ENCODE results near the gene ATP2C1.

ATP2C1 gene

DNA sequence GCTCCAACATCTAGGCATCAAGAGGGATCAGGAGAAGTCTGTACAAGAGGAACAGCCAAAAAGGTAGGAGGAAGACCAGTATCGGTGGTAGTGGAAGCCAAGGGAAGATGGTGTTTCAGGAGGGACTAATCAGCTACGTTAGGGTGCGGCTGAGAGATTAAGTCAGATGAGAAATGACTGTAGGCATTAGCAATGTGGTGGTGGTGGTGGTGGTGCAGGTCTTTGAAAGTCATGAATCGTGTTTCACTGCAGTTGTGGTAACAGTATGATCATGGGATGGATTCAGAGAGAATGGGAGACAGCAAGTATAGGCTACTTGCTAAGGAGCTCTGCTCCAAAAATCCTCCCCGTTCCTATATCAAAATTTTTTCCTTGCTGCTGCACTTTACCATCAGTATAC, 97.2 kb downstream of the ATP2C1 start:
- DNase-seq (ENCODE audit: low spot score in 2 of 2), result no peak
- Histone ChIP-seq H3K9me3 (no peaks in the 10 kb centered on the region), H3K4me1 (no peaks in the 10 kb centered on the region), H3K4me3 (no peak overlapping the region), H3K27me3 (ENCODE audit: low read depth) (no peaks in the 10 kb centered on the region), H3K36me3 (replicated peaks) (peaks cover 6% of the 10 kb centered on the region)
- in situ Hi-C loops (cut with MboI; ENCODE audit: low sequenced_read_pairs), result no loop called here

DNA sequence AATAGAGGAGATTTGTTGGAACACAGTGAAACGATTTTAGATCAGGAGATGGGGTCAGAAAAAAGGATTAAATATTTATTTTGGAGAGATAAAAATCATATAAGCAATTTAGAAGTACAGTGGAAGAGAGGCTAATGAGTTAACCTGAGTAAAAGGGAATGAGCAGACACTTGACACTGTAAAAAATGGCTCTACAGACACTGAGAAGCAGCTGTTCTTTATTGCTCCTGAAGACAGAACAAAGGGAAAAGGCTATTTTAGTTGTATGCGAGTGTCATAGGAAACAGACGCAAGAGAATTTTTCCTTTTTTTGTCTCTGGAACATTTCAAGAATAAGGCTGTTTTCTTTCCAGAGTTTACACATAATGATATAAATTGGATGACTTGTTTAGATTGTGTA, 98.5 kb downstream of the ATP2C1 start:
- peaks cover 13% of the 10 kb centered on the region for H3K36me3 ChIP-seq (replicated peaks)
- no peaks in the 10 kb centered on the region for H3K27me3 ChIP-seq (ENCODE audit: low read depth)
- in situ Hi-C loops (cut with MboI; ENCODE audit: low sequenced_read_pairs), result no loop called here
- no peaks in the 10 kb centered on the region for H3K4me1 ChIP-seq
- no peak overlapping the region for H3K4me3 ChIP-seq
- H3K9me3 ChIP-seq, result no peaks in the 10 kb centered on the region
- no peak for DNase-seq (ENCODE audit: low spot score in 2 of 2)

DNA sequence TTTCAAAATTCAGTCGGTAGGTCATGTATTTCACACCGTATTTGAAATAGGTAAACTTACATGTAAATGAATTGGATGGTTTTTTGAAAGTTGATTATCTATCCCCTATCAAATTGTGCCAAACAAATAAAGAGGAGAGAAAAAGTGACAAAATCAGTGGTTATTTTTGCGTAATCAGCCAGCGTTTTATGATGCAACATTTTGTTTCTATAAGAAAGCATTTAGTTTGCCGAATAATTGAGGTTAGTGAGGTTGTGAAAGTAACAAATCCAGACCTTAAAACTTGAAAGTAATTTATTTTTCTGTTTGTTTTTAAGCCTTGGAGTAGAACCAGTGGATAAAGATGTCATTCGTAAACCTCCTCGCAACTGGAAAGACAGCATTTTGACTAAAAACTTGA, 103.4 kb downstream of the ATP2C1 start:
- in situ Hi-C loops (cut with MboI; ENCODE audit: low sequenced_read_pairs), result no loop called here
- Histone ChIP-seq H3K27me3 (ENCODE audit: low read depth) (no peaks in the 10 kb centered on the region), H3K9me3 (no peaks in the 10 kb centered on the region), H3K4me1 (no peaks in the 10 kb centered on the region), H3K36me3 (replicated peaks) (peaks cover 36% of the 10 kb centered on the region), H3K4me3 (no peak overlapping the region)
- DNase-seq (ENCODE audit: low spot score in 2 of 2), result no peak

DNA sequence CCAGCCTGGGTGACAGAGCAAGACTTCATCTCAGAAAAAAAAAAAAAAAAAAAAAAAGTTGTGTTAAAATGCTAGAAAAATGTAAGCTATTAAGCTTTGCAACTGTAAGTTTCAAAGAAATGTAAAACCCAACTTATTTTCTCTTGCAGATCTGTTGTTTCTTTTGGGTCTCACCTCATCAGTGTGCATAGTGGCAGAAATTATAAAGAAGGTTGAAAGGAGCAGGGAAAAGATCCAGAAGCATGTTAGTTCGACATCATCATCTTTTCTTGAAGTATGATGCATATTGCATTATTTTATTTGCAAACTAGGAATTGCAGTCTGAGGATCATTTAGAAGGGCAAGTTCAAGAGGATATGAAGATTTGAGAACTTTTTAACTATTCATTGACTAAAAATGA, 107.2 kb downstream of the ATP2C1 start:
- H3K4me3 ChIP-seq, result no peak overlapping the region
- H3K36me3 ChIP-seq (replicated peaks), result peaks cover 39% of the 10 kb centered on the region
- no peaks in the 10 kb centered on the region for H3K27me3 ChIP-seq (ENCODE audit: low read depth)
- no peaks in the 10 kb centered on the region for H3K9me3 ChIP-seq
- no peak for DNase-seq (ENCODE audit: low spot score in 2 of 2)
- no peaks in the 10 kb centered on the region for H3K4me1 ChIP-seq
- in situ Hi-C loops (cut with MboI; ENCODE audit: low sequenced_read_pairs), result no loop called here

DNA sequence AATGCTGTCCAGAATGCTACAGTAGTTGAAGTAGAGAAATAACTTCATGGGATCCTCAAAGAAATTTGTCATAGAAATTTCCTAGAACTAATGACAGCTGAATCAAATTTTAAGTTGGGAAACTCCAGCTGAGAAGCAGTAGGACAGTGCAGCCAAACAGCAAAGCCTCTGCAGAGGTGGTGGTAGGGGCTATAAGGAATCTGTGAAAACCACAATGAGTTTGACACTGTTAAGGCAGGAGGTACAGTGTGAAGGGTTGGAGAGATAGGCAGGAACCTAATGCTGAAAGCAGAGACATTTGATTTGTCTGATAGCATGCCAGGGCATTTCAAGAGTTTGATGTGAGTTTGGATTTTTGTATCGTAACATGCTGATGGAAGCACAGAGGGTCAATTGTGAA, 110.7 kb downstream of the ATP2C1 start:
- DNase-seq (ENCODE audit: low spot score in 2 of 2), result no peak
- in situ Hi-C loops (cut with MboI; ENCODE audit: low sequenced_read_pairs), result no loop called here
- Histone ChIP-seq H3K27me3 (ENCODE audit: low read depth) (no peaks in the 10 kb centered on the region), H3K36me3 (replicated peaks) (peaks cover 27% of the 10 kb centered on the region), H3K4me1 (peaks cover 16% of the 10 kb centered on the region), H3K9me3 (no peaks in the 10 kb centered on the region), H3K4me3 (no peak overlapping the region)

DNA sequence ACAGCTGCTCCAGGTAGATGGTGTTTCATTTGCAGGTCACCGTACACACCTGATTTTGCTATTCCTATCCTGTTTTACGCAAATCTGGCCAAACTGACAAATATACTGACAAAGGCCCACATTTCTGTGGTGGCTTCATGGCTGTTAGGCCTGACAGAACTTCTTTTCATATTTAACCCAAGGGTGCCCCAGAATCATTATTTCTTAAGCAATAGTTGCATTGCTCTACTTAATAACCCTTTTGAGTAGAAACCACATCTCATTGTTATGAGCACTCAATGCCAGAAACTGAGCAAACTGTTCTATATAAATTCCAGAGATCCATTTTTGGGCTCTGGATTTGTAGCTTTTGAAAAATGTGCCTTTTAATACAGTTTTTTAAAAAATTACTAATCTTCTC, 113.4 kb downstream of the ATP2C1 start:
- in situ Hi-C loops (cut with MboI; ENCODE audit: low sequenced_read_pairs), result no loop called here
- peaks cover 23% of the 10 kb centered on the region for H3K36me3 ChIP-seq (replicated peaks)

DNA sequence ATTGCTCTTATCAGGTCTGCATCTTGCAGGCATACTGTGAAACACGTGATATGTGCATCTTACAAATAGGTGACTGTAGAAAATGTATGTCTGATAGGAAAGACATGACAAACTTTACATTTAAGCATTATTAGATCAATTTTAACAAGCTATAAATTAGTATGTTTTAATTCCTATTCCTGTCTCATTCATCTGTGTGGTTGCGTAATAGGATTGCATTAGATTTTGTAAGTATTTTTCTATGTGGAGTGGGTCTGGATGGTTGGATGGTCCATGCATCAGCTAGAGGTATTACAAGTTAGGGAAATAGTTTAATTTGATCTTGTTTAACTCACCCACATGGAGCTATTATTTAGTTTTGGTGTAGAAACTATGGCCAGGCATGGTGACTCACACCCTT, 113.9 kb downstream of the ATP2C1 start:
- no peaks in the 10 kb centered on the region for H3K9me3 ChIP-seq
- peaks cover 28% of the 10 kb centered on the region for H3K36me3 ChIP-seq (replicated peaks)
- H3K4me3 ChIP-seq, result no peak overlapping the region
- H3K27me3 ChIP-seq (ENCODE audit: low read depth), result no peaks in the 10 kb centered on the region
- in situ Hi-C loops (cut with MboI; ENCODE audit: low sequenced_read_pairs), result no loop called here
- peaks cover 19% of the 10 kb centered on the region for H3K4me1 ChIP-seq
- DNase-seq (ENCODE audit: low spot score in 2 of 2), result no peak

More for the DNA sequence above, 113.4 kb downstream of the ATP2C1 start:
- Histone ChIP-seq H3K9me3 (no peaks in the 10 kb centered on the region), H3K27me3 (ENCODE audit: low read depth) (no peaks in the 10 kb centered on the region), H3K4me3 (no peak overlapping the region), H3K4me1 (peaks cover 16% of the 10 kb centered on the region)
- DNase-seq (ENCODE audit: low spot score in 2 of 2), result peak; percentile 8 to 58

DNA sequence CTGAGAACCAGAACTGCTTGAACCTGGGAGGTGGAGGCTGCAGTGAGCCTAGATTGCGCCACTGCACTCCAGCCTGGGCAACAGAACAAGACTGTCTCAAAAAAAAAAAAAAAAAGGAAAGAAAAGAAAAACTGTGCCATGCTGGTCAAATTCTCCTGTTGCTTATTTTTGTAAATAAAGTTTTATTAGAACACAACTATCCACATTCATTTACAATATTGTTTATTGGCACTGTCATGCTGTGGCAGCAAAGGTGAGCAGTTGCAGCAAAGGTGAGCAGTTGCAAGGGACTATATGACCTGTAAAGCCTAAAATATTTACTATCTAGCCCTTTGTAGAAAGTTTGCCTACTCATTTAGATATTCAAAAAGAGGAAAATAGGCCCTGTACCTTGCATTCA, 114.4 kb downstream of the ATP2C1 start:
- no peaks in the 10 kb centered on the region for H3K27me3 ChIP-seq (ENCODE audit: low read depth)
- H3K4me3 ChIP-seq, result no peak overlapping the region
- DNase-seq (ENCODE audit: low spot score in 2 of 2), result no peak
- H3K4me1 ChIP-seq, result peaks cover 19% of the 10 kb centered on the region
- H3K36me3 ChIP-seq (replicated peaks), result peaks cover 31% of the 10 kb centered on the region
- in situ Hi-C loops (cut with MboI; ENCODE audit: low sequenced_read_pairs), result no loop called here
- H3K9me3 ChIP-seq, result no peaks in the 10 kb centered on the region

DNA sequence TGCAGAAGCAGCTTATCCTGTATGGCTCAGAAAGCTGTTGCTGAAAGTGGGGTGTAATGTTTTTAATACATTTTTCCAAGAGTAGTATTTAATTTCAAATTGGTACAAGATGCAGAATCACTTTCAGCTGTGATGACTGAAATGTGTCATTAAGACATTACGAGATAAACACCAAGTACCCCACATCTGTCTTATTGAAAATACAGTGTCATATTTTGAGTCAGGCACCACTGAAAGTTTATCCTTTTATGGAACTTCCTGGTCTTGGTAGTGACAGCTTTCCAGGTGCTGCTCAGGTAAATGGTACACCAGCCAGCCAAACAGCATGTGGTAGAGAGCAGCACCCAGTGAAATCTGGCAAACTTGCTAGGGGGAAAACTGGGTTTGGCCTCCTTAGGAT, 115.8 kb downstream of the ATP2C1 start:
- no peak for DNase-seq (ENCODE audit: low spot score in 2 of 2)
- Histone ChIP-seq H3K4me1 (peaks cover 25% of the 10 kb centered on the region), H3K36me3 (replicated peaks) (peaks cover 31% of the 10 kb centered on the region), H3K9me3 (no peaks in the 10 kb centered on the region), H3K27me3 (ENCODE audit: low read depth) (no peaks in the 10 kb centered on the region), H3K4me3 (no peak overlapping the region)
- in situ Hi-C loops (cut with MboI; ENCODE audit: low sequenced_read_pairs), result no loop called here

DNA sequence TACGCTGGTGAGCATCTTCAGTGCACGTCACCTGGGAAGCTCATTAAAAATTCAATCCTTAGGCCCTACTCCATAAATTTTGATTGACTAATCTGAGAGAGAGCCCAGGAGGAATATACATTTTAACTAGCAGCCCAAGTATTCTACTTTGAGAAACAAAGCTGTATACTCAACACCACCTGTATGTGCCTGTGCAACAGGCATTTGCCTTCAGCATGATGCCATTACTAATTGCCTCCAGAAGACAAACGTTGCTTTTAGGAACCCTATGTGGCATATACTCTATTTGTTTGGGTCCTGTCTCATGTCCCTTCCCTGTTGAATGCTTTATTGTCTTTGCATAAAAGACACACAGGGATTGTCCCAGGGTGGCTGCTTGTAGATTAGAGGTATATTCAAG, 125.1 kb downstream of the ATP2C1 start:
- Histone ChIP-seq H3K9me3 (no peaks in the 10 kb centered on the region), H3K4me3 (no peak overlapping the region), H3K36me3 (replicated peaks) (peaks cover 30% of the 10 kb centered on the region), H3K27me3 (ENCODE audit: low read depth) (no peaks in the 10 kb centered on the region), H3K4me1 (peaks cover 7% of the 10 kb centered on the region)
- no peak for DNase-seq (ENCODE audit: low spot score in 2 of 2)
- in situ Hi-C loops (cut with MboI; ENCODE audit: low sequenced_read_pairs), result no loop called here

DNA sequence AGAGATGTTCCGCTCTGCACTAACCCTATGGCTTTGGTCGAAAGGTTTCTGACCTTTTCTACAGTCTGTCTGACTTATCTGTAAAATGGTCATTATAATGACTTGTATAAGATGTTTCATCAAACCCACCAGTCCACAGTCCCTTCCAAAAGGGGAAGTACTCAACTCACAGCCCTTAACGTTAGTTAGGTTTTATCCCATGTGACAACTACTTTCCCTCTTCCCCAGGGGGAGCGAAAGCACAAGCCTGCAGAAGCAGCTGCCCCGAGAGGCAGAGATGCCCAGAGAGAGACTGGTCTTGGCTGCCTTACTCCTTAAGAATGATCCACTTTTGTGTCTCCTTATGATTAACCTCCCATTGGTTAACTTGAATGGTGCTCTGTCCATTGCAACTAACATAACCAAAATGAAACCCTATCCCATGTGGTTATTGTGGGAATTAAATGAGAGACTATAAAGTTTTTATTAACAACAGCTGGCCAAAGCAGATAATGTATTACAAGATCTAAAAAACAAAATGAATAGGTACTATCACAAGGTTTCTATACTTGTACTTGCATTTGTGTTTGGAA, 126.3 kb downstream of the ATP2C1 start:
- peaks cover 21% of the 10 kb centered on the region for H3K36me3 ChIP-seq (replicated peaks)
- H3K27me3 ChIP-seq (ENCODE audit: low read depth), result no peaks in the 10 kb centered on the region
- no peak overlapping the region for H3K4me3 ChIP-seq
- peaks cover 6% of the 10 kb centered on the region for H3K4me1 ChIP-seq
- no peaks in the 10 kb centered on the region for H3K9me3 ChIP-seq
- in situ Hi-C loops (cut with MboI; ENCODE audit: low sequenced_read_pairs), result no loop called here
- DNase-seq (ENCODE audit: low spot score in 2 of 2), result no peak

DNA sequence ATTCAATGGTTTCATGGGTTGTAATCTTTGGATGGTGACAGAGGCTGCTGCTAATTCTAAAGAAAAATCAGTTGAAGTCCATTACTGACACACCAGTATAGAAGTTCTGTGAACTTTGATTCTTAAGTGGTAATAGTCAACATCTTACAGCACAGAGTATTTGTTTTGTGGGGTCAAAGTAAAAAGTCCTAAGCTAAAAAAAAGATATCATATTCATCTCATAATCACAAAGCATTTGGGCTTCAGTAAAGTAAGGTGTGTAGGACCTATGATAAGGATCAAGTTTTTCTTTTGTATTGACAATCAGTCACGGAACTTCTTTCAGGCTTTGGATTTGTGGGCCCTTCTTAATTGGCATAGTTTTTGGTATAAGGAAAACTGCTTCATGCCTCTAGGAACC, 131.7 kb downstream of the ATP2C1 start:
- Histone ChIP-seq H3K4me1 (peaks cover 23% of the 10 kb centered on the region), H3K9me3 (no peaks in the 10 kb centered on the region), H3K27me3 (ENCODE audit: low read depth) (no peaks in the 10 kb centered on the region), H3K4me3 (no peak overlapping the region), H3K36me3 (replicated peaks) (peaks cover 9% of the 10 kb centered on the region)
- DNase-seq (ENCODE audit: low spot score in 2 of 2), result no peak
- in situ Hi-C loops (cut with MboI; ENCODE audit: low sequenced_read_pairs), result loop anchor here (25.0 kb wide), 2 partner anchors 987 to 1162 kb away; no protein-coding TSS in a partner anchor

DNA sequence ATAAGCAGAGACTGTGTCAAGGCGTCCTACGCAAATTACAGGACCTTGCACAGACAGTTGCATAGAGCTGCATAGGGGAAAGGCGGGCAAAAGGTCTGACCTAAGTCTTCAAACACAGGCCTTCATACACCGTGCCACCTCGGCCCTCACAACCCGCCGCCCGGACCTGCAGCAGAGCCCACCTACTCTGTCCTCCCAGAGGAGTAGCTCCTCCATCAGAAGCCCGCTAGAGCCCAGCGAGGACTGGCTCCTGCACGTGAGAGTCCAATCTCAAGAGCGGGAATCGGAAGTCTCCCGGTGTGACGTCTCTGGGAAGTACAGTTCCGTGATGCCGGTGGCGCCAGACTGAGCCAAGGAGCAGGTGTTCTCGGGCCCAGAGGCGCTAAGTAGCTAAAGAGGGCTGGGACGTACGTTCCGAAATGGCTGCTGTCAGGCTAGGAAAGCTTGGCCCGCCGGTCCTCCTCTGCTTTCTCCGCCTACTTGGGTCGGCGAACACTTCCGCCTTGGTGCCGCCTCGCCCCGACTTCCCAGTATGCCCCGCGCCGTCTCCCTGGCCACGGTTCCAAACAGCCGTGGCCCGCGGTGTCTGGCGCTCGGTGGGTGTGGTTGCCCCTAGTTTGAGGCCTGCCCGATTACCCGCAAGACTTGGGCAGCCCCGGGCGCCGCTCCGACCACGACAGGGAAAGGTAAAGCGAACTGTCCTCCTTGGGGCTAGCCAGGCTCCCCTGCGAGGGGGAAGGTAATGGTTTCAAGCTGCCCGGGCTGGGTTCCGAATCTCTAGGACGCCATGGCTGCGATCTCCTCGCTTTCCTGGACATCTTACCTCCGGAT, 132.7 kb downstream of the ATP2C1 start, which contains the start of the genes ASTE1 and NEK11:
Gene ASTE1 (minus strand): TSS at position 505 of the 831 bp plus-strand sequence. CDS start 1,519 bp downstream, outside the sequence.
Gene NEK11 (plus strand): TSS at position 557 of the 831 bp plus-strand sequence. CDS start 2,832 bp downstream, outside the sequence.
- peak within 1 kb of the TSS; percentile 52 for H3K4me3 ChIP-seq
- no peaks in the 10 kb centered on the region for H3K27me3 ChIP-seq (ENCODE audit: low read depth)
- peak; percentile 75 to 92 for DNase-seq (ENCODE audit: low spot score in 2 of 2)
- H3K36me3 ChIP-seq (replicated peaks), result peaks cover 9% of the 10 kb centered on the region
- in situ Hi-C loops (cut with MboI; ENCODE audit: low sequenced_read_pairs), result loop anchor here (25.0 kb wide), 2 partner anchors 986 to 1161 kb away; no protein-coding TSS in a partner anchor
- no peaks in the 10 kb centered on the region for H3K9me3 ChIP-seq
- peaks cover 19% of the 10 kb centered on the region for H3K4me1 ChIP-seq

DNA sequence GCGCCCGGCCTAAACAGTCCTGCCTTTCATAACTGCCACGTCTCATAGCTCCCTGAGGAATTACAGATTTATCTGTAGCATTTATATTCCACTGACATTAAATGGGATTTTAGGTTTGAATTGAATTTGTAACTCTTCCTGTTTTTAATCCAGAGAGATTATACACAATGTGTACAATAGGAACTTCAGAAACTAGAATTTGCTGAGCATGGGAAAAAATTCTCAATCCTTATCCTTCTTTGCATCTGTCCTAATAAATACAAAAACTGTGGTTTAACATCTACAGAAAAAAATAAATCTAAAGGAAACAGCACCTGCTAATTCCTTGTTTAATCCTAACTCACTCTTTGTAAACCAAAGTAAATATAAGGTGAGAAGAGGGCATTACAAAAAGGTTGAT, 135.0 kb downstream of the ATP2C1 start:
- Histone ChIP-seq H3K4me3 (no peak overlapping the region), H3K27me3 (ENCODE audit: low read depth) (no peaks in the 10 kb centered on the region), H3K36me3 (replicated peaks) (peaks cover 7% of the 10 kb centered on the region), H3K4me1 (peaks cover 18% of the 10 kb centered on the region), H3K9me3 (no peaks in the 10 kb centered on the region)
- in situ Hi-C loops (cut with MboI; ENCODE audit: low sequenced_read_pairs), result loop anchor here (25.0 kb wide), 2 partner anchors 983 to 1158 kb away; no protein-coding TSS in a partner anchor
- no peak for DNase-seq (ENCODE audit: low spot score in 2 of 2)

Data from HAP-1 (cell line).